Ishikawa (cell line): ENCODE measurements around the gene TRIM14.

ENCODE experiments used
- CEBPB ChIP-seq: IDR thresholded peaks from 2 replicates; pipeline ENCODE4 v1.6.1; 2012
- CREB1 ChIP-seq: IDR thresholded peaks from 2 replicates; pipeline ENCODE4 v1.6.1; 2012; ENCODE audit warnings: low read depth
- EGR1 ChIP-seq: IDR thresholded peaks from 2 replicates; pipeline ENCODE4 v1.6.1; 2012
- EP300 ChIP-seq: IDR thresholded peaks from 2 replicates; pipeline ENCODE4 v1.6.1; 2012; ENCODE audit warnings: borderline replicate concordance
- FOXM1 ChIP-seq: IDR thresholded peaks from 2 replicates; pipeline ENCODE4 v1.6.1; 2012; ENCODE audit warnings: low read depth, borderline replicate concordance
- RAD21 ChIP-seq: IDR thresholded peaks from 2 replicates; pipeline ENCODE4 v1.6.1; 2012; ENCODE audit warnings: low read depth
- TAF1 ChIP-seq: IDR thresholded peaks from 2 replicates; pipeline ENCODE4 v1.6.1; 2012; ENCODE audit warnings: low read depth, mild to moderate bottlenecking
- TCF12 ChIP-seq: IDR thresholded peaks from 2 replicates; pipeline ENCODE4 v1.6.1; 2012; ENCODE audit warnings: low read depth
- YY1 ChIP-seq: IDR thresholded peaks from 2 replicates; pipeline ENCODE4 v1.6.1; 2012; ENCODE audit warnings: low read depth
- ZBTB7A ChIP-seq: IDR thresholded peaks from 2 replicates; pipeline ENCODE4 v1.6.1; 2012; ENCODE audit warnings: low read depth
- TF ChIP-seq, protein P1 (sequence below): IDR thresholded peaks from 2 replicates; pipeline ENCODE4 v1.6.1; 2012; ENCODE audit warnings: low read depth, mild to moderate bottlenecking
- TF ChIP-seq, protein P2 (sequence below): IDR thresholded peaks from 2 replicates; pipeline ENCODE4 v1.6.1; 2012
- TF ChIP-seq, protein P3 (sequence below): IDR thresholded peaks from 2 replicates; pipeline ENCODE4 v1.6.1; 2012

DNA sequence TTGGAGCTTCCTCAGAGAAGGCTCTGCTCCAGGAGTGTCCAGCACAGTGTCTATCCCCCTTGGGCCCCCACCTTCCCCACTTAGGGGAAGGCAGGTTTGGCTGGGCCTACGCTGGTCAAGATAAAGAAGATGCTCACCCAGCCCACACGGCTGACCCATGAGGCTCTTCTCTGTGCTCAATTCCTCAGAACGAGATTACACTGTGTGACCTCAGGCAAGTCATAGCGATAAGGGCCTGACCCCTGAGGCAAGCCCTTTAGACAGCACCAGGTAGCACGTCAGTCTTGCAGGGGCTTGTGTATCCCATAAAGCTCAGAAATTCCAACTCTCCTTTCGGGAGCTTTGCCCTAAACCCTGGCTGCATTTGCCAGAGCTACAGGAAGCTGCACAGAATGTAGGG lies 40.8 kb upstream of the TRIM14 start:
- TF ChIP-seq CREB1 (no peak), EP300 (no peak), FOXM1 (no peak), RAD21 (no peak), YY1 (no peak), ZBTB7A (no peak), CEBPB (no peak), TAF1 (no peak), TCF12 (no peak), EGR1 (no peak)
- TF ChIP-seq, protein P1, sequence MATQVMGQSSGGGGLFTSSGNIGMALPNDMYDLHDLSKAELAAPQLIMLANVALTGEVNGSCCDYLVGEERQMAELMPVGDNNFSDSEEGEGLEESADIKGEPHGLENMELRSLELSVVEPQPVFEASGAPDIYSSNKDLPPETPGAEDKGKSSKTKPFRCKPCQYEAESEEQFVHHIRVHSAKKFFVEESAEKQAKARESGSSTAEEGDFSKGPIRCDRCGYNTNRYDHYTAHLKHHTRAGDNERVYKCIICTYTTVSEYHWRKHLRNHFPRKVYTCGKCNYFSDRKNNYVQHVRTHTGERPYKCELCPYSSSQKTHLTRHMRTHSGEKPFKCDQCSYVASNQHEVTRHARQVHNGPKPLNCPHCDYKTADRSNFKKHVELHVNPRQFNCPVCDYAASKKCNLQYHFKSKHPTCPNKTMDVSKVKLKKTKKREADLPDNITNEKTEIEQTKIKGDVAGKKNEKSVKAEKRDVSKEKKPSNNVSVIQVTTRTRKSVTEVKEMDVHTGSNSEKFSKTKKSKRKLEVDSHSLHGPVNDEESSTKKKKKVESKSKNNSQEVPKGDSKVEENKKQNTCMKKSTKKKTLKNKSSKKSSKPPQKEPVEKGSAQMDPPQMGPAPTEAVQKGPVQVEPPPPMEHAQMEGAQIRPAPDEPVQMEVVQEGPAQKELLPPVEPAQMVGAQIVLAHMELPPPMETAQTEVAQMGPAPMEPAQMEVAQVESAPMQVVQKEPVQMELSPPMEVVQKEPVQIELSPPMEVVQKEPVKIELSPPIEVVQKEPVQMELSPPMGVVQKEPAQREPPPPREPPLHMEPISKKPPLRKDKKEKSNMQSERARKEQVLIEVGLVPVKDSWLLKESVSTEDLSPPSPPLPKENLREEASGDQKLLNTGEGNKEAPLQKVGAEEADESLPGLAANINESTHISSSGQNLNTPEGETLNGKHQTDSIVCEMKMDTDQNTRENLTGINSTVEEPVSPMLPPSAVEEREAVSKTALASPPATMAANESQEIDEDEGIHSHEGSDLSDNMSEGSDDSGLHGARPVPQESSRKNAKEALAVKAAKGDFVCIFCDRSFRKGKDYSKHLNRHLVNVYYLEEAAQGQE: no peak
- TF ChIP-seq, protein P2, sequence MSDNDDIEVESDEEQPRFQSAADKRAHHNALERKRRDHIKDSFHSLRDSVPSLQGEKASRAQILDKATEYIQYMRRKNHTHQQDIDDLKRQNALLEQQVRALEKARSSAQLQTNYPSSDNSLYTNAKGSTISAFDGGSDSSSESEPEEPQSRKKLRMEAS: no peak
- TF ChIP-seq, protein P3, sequence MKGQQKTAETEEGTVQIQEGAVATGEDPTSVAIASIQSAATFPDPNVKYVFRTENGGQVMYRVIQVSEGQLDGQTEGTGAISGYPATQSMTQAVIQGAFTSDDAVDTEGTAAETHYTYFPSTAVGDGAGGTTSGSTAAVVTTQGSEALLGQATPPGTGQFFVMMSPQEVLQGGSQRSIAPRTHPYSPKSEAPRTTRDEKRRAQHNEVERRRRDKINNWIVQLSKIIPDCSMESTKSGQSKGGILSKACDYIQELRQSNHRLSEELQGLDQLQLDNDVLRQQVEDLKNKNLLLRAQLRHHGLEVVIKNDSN: no peak
